ENCODE results near the gene GPBAR1. TPM values are rescaled to one million over a fixed set of nuclear protein-coding genes. Genes with fewer than 3 reads are reported as not detected.

GPBAR1 gene
- total RNA-seq, 2 donors from 2014 or later: 0.91 TPM; not detected in 1

DNA sequence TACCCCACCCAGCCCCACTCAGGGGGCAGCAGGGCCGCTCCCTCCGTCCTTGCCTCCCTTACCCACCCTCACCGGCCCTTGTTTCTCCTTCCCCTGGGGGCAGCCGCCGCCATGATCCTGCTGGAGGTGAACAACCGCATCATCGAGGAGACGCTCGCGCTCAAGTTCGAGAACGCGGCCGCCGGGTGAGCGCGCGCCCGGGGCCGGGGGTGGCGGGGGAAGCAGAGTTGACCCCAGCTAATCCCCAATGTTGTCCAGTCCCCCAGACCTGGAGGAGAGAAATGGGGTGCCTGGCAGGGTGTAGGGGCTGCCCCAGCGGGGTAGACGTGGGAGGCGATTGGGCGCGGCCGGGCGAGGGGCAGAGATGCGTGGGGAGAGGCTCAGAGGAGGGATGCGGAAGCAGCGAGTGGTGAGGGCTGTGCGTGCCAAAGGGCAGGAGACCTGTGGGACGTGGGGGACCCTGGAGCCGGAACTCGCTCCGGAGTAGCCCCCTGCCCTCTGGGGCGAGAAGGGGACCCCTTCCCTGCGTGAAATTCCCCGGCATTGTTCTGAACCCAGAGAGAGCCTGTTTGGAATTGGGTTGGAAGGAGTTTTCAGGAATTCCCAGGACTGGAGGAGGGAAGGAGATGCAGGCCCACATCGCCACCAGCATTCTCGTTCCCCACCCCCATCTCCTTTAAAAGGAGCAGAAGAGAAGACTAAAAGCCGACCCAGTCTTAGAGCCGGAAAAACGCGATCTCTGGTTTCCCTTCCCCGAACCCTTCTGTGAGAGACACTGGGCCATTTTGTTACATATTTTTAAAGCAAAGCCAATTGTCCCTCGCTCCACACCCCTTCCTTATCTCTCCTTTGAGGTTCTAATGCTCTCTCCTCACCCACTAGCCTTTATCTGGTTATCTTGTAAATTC, 43.2 kb upstream of the GPBAR1 start:
- Histone ChIP-seq H3K4me3 (peak overlapping the region; percentile 95 to 97), H3K36me3 (no peaks in the 10 kb centered on the region), H3K9me3 (no peaks in the 10 kb centered on the region), H3K4me1 (replicated peaks) (peaks cover 15% of the 10 kb centered on the region), H3K27me3 (replicated peaks; ENCODE audit: insufficient read depth) (no peaks in the 10 kb centered on the region), H3K27ac (peak overlapping the region; percentile 88 to 90)
- peak; percentile 39 for DNase-seq (ENCODE audit: low spot score)
- WGBS: under 1% methylated on average over 46 of the region's 47 CpGs
- peak; percentile 39 for TF ChIP-seq POLR2A (IDR thresholded peaks at IDR 0.05)
- TF ChIP-seq, protein P1, sequence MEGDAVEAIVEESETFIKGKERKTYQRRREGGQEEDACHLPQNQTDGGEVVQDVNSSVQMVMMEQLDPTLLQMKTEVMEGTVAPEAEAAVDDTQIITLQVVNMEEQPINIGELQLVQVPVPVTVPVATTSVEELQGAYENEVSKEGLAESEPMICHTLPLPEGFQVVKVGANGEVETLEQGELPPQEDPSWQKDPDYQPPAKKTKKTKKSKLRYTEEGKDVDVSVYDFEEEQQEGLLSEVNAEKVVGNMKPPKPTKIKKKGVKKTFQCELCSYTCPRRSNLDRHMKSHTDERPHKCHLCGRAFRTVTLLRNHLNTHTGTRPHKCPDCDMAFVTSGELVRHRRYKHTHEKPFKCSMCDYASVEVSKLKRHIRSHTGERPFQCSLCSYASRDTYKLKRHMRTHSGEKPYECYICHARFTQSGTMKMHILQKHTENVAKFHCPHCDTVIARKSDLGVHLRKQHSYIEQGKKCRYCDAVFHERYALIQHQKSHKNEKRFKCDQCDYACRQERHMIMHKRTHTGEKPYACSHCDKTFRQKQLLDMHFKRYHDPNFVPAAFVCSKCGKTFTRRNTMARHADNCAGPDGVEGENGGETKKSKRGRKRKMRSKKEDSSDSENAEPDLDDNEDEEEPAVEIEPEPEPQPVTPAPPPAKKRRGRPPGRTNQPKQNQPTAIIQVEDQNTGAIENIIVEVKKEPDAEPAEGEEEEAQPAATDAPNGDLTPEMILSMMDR (IDR thresholded peaks at IDR 0.05): no peak
- intact Hi-C loops (cut with DNase I): loop anchor here (5.0 kb wide), 1 partner anchor 55 kb away; the partner anchor contains the start of genes AAMP and PNKD

DNA sequence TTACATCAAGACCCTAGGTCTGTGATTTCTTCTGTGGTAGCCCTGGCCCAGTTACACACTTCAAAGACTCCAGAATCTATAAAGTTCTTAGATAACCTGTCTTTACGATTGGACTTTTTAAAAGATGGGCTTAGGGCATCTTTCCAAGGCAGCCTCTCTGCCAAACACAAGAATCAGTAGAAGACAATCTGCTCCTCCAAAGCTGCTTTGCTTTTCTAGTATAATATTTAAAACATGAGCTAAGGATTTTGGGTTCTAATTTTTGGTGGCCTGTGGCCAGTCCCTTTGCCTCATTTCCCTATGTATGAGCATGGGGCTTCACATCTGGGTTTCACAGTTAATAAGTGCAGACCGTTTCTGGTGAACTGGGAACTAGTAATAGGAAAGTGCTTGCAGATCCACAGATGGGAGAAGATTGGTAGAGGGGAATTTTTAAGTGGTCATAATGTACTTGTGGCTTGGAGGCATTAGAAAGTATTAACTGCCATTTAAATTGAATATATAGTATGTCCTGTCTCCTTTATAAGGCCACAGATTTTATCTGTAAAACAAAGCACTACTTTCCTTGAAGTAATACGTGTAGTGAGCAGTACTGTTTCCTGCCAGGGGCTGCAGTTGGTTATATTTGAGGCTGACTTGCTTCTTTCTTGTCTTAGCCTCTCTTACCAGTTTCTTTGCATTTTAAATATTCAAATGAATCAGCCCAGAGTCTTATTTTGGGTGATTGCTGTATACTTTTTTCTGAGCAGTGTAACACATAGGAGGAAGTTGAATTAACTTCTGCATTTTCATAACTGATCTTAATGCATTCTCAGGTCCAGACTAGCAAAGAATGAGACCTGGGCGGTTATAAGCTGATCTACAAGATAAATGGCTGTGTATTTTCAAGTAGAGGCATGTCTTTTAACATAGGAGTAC, 42.3 kb upstream of the GPBAR1 start:
- peak; percentile 35 for DNase-seq (ENCODE audit: low spot score)
- intact Hi-C loops (cut with DNase I): loop anchor here (5.0 kb wide), 1 partner anchor 54 kb away; the partner anchor contains the start of genes AAMP and PNKD
- Histone ChIP-seq H3K36me3 (no peaks in the 10 kb centered on the region), H3K27me3 (replicated peaks; ENCODE audit: insufficient read depth) (no peaks in the 10 kb centered on the region), H3K9me3 (no peaks in the 10 kb centered on the region), H3K4me3 (peak overlapping the region; percentile 95 to 97), H3K4me1 (replicated peaks) (peaks cover 15% of the 10 kb centered on the region), H3K27ac (peak overlapping the region; percentile 88 to 90)
- 5% methylated on average over 4 of the region's 4 CpGs for WGBS
- TF ChIP-seq POLR2AphosphoS5 (IDR thresholded peaks at IDR 0.05) (peak; percentile 66), POLR2A (IDR thresholded peaks at IDR 0.05) (no peak)
- TF ChIP-seq, protein P1 (IDR thresholded peaks at IDR 0.05): no peak

DNA sequence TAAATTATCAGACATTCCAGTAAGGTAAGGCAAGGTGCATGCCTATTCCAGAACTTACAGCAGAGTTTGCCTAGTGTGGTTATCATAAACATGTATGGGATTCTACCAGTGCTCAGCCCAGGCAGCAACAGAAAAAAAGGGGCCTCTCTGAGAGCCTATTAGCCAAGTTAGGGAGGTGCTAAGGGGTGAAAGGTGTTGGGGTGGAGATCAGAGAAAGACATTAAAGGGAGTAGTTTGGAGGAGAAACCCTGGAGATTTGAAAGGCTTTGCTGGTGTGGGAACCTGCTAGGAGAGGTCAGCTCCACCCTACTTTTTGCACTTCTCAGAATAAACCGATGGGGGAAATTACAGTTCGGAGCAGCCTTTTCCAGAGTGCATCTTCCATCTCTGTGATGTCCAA, 40.9 kb upstream of the GPBAR1 start:
- no peaks in the 10 kb centered on the region for H3K27me3 ChIP-seq (replicated peaks; ENCODE audit: insufficient read depth)
- no peaks in the 10 kb centered on the region for H3K36me3 ChIP-seq
- H3K27ac ChIP-seq: peak overlapping the region in 1 of 2 donors; percentile 22
- TF ChIP-seq, protein P1 (IDR thresholded peaks at IDR 0.05): no peak
- TF ChIP-seq POLR2A (IDR thresholded peaks at IDR 0.05) (no peak), POLR2AphosphoS5 (IDR thresholded peaks at IDR 0.05) (no peak)
- intact Hi-C loops (cut with DNase I): loop anchor here (5.0 kb wide), 1 partner anchor 52 kb away; the partner anchor contains the start of genes AAMP and PNKD
- no peaks in the 10 kb centered on the region for H3K9me3 ChIP-seq
- no peak overlapping the region for H3K4me3 ChIP-seq
- no peak for DNase-seq (ENCODE audit: low spot score)
- H3K4me1 ChIP-seq (replicated peaks): peaks cover 15% of the 10 kb centered on the region
- 50% methylated on average over 2 of the region's 2 CpGs for WGBS

DNA sequence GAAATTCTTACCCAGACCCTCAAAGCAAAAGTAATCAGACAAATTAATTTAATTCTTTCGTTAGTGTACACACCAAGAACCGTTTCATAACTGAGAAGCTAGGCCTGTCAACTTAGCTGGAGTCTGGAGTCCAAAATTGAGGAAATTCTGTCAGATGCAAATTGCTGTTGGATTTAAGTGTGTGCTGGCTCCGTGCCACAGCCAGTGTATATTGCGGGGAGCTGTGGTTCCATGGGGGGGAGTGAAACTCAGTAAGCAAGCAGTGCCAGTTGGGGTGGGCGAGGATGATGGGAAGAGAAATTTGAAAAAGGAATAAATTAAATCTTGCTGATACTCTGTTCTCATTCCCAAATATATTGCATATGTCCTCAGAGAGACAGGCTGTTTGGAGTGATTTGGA, 39.8 kb upstream of the GPBAR1 start:
- Histone ChIP-seq H3K4me3 (no peak overlapping the region), H3K9me3 (no peaks in the 10 kb centered on the region), H3K4me1 (replicated peaks) (peaks cover 15% of the 10 kb centered on the region), H3K27me3 (replicated peaks; ENCODE audit: insufficient read depth) (no peaks in the 10 kb centered on the region), H3K36me3 (no peaks in the 10 kb centered on the region), H3K27ac (peak overlapping the region in 1 of 2 donors; percentile 9)
- 64% methylated on average over 5 of the region's 5 CpGs for WGBS
- DNase-seq (ENCODE audit: low spot score): no peak
- intact Hi-C loops (cut with DNase I): no loop called here
- TF ChIP-seq POLR2A (IDR thresholded peaks at IDR 0.05) (no peak), POLR2AphosphoS5 (IDR thresholded peaks at IDR 0.05) (no peak)

DNA sequence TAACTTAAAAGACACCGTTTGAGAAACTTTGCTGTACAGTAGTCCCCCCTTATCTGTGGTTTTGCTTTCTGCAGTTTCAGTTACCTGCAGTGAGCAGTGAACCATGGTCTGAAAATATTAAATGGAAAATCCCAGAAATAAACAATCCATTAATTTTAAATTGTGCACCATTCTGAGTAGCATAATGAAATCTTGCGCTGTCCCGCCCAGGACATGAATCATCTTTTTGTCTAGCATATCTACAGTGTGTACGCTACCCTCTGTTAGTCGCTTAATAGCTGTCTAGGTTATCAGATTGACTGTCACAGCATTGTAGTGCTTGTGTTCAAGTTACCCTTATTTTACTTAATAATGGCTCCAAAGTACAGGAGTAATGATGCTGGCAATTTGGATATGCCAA, 37.8 kb upstream of the GPBAR1 start:
- no peak for TF ChIP-seq POLR2A (IDR thresholded peaks at IDR 0.05)
- TF ChIP-seq, protein P1 (IDR thresholded peaks at IDR 0.05): no peak
- TF ChIP-seq POLR2AphosphoS5 (IDR thresholded peaks at IDR 0.05): no peak
- no peak for DNase-seq (ENCODE audit: low spot score)
- Histone ChIP-seq H3K27me3 (replicated peaks; ENCODE audit: insufficient read depth) (no peaks in the 10 kb centered on the region), H3K4me3 (no peak overlapping the region), H3K27ac (no peak overlapping the region), H3K36me3 (no peaks in the 10 kb centered on the region), H3K9me3 (no peaks in the 10 kb centered on the region), H3K4me1 (replicated peaks) (peaks cover 13% of the 10 kb centered on the region)
- WGBS: 75% methylated on average over 5 of the region's 5 CpGs
- intact Hi-C loops (cut with DNase I): no loop called here

Measured in prostate gland (tissue), 2 donors.